ENCODE results near the gene ASPG. TPM values are rescaled to one million over a fixed set of nuclear protein-coding genes. Genes with fewer than 3 reads are reported as not detected.

The ASPG gene
- total RNA-seq, 1 donor from 2014 or later = 1.2 TPM

DNA sequence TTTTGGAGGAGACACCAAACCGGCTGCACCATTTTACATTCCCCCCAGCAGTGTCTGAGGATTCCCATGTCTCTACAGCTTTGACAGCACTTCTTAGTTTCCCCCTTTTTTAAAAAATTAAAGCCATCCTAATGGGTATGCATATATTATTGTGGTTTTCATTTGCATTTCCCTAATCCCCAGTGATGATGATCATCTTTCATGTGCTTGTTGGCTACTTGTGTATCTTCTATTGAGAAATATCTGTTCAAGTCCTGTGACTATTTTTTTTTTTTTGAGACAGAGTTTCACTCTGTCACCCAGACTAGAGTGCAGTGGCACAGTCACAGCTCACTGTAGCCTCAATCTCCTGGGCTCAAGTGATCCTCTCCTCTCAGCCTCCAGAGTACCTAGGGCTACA lies 23.2 kb upstream of the ASPG start:
- Mint-ChIP-seq H3K4me1 (ENCODE audit: unreplicated experiment) (no peaks in the 10 kb centered on the region), H3K36me3 (ENCODE audit: low read depth, unreplicated experiment) (peaks cover 4% of the 10 kb centered on the region), H3K4me3 (ENCODE audit: unreplicated experiment) (no peak overlapping the region), H3K27me3 (ENCODE audit: unreplicated experiment) (no peaks in the 10 kb centered on the region), H3K27ac (ENCODE audit: unreplicated experiment) (no peak overlapping the region), H3K9me3 (ENCODE audit: unreplicated experiment) (peaks cover 4% of the 10 kb centered on the region)
- TF ChIP-seq, protein P1, sequence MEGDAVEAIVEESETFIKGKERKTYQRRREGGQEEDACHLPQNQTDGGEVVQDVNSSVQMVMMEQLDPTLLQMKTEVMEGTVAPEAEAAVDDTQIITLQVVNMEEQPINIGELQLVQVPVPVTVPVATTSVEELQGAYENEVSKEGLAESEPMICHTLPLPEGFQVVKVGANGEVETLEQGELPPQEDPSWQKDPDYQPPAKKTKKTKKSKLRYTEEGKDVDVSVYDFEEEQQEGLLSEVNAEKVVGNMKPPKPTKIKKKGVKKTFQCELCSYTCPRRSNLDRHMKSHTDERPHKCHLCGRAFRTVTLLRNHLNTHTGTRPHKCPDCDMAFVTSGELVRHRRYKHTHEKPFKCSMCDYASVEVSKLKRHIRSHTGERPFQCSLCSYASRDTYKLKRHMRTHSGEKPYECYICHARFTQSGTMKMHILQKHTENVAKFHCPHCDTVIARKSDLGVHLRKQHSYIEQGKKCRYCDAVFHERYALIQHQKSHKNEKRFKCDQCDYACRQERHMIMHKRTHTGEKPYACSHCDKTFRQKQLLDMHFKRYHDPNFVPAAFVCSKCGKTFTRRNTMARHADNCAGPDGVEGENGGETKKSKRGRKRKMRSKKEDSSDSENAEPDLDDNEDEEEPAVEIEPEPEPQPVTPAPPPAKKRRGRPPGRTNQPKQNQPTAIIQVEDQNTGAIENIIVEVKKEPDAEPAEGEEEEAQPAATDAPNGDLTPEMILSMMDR (IDR thresholded peaks at IDR 0.05; ENCODE audit: unreplicated experiment) = no peak
- DNase-seq (ENCODE audit: low spot score) = no peak

DNA sequence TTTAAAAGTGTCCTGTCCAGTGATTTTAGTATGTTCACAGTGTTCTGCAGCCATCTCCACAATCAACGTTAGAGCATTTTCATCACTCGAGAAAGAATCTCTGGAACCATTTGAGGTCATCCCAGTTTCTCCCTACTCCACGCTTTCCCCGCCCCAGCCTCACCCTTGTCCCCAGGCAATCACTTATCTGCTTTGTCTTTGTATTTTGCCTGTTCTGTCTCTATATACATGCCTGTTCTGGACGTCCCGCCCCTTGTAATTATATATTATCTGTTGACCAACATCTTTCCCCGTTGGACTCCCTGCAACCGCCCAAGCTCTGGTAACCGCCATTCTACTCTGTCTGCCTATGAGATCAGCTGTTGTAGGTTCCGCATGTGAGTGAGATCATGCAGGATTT lies 21.5 kb upstream of the ASPG start:
- H3K27me3 Mint-ChIP-seq (ENCODE audit: unreplicated experiment) = no peaks in the 10 kb centered on the region
- TF ChIP-seq, protein P1 (IDR thresholded peaks at IDR 0.05; ENCODE audit: unreplicated experiment) = no peak
- H3K9me3 Mint-ChIP-seq (ENCODE audit: unreplicated experiment) = peaks cover 7% of the 10 kb centered on the region
- H3K36me3 Mint-ChIP-seq (ENCODE audit: low read depth, unreplicated experiment) = peaks cover 8% of the 10 kb centered on the region
- H3K4me1 Mint-ChIP-seq (ENCODE audit: unreplicated experiment) = no peaks in the 10 kb centered on the region
- DNase-seq (ENCODE audit: low spot score) = no peak
- no peak overlapping the region for H3K27ac Mint-ChIP-seq (ENCODE audit: unreplicated experiment)
- H3K4me3 Mint-ChIP-seq (ENCODE audit: unreplicated experiment) = no peak overlapping the region

DNA sequence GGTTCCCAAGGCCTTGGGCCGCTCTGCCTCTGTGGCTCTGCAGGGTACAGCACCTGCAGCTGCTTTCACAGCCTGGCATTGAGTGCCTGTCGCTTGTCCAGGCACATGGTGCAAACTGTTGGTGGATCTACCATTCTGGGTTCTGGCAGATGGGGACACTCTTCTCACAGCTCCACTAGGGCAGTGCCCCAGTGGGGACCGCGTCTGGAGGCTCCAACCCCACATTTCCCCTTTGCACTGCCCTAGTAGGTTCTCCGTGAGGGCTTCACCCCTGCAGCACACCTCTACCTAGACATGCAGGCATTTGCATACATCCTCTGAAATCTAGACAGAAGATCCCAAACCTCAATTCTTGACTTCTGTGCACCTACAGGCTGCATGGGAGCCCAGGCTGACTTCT lies 19.2 kb upstream of the ASPG start:
- Mint-ChIP-seq H3K27ac (ENCODE audit: unreplicated experiment) (no peak overlapping the region), H3K27me3 (ENCODE audit: unreplicated experiment) (no peaks in the 10 kb centered on the region), H3K4me1 (ENCODE audit: unreplicated experiment) (no peaks in the 10 kb centered on the region), H3K4me3 (ENCODE audit: unreplicated experiment) (no peak overlapping the region), H3K9me3 (ENCODE audit: unreplicated experiment) (peaks cover 7% of the 10 kb centered on the region), H3K36me3 (ENCODE audit: low read depth, unreplicated experiment) (peaks cover 8% of the 10 kb centered on the region)
- TF ChIP-seq, protein P1 (IDR thresholded peaks at IDR 0.05; ENCODE audit: unreplicated experiment) = no peak
- DNase-seq (ENCODE audit: low spot score) = no peak

DNA sequence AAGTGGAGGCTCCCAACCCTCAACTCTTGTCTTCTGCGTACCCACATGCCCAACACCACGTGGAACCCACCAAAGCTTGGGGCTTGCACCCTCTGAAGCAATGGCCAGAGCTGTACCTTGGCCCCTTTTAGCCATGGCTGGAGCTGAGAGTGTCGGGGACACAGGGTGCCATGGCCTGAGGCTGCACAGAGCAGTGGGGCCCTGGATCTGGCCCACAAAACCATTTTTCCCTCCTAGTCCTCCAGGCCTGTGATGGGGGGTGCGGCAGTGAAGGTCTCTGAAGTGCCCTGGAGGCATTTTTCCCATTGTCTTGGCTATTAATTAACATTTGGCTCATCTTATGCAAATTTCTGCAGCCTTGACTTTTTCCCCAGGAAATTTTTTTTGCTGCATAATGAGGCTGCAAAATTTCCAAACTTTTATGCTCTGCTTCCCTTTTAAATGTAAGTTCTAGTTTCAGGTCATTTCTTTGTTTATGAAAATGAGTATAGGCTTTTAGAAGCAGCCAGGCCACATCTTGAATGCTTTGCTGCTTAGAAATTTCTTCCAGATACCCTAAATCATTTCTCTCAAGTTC lies 18.7 kb upstream of the ASPG start:
- Mint-ChIP-seq H3K4me1 (ENCODE audit: unreplicated experiment) (no peaks in the 10 kb centered on the region), H3K4me3 (ENCODE audit: unreplicated experiment) (no peak overlapping the region), H3K9me3 (ENCODE audit: unreplicated experiment) (peaks cover 7% of the 10 kb centered on the region), H3K27ac (ENCODE audit: unreplicated experiment) (no peak overlapping the region), H3K27me3 (ENCODE audit: unreplicated experiment) (no peaks in the 10 kb centered on the region), H3K36me3 (ENCODE audit: low read depth, unreplicated experiment) (peaks cover 8% of the 10 kb centered on the region)
- DNase-seq (ENCODE audit: low spot score) = no peak
- TF ChIP-seq, protein P1 (IDR thresholded peaks at IDR 0.05; ENCODE audit: unreplicated experiment) = no peak

DNA sequence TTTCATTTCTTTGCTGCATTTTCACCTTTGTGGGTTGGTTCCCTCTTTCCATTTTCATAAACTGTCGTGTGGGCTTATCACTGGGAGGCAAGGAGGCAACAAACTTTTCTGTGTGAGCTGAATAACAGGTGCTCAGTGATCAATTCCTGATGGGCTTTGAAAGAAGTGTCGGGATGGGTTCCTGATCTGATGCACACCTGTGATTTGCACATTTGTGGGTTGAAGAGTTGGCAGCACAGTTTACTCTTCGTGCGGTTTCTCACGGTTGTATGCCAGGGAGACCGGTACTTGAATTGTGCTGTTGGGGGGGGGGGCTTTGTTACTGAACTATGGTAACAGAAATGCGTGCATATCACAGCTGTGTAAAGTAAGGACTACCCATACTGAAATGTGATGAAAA lies 16.0 kb upstream of the ASPG start:
- Mint-ChIP-seq H3K27ac (ENCODE audit: unreplicated experiment) (peak overlapping the region; percentile 32), H3K27me3 (ENCODE audit: unreplicated experiment) (peaks cover 1% of the 10 kb centered on the region), H3K4me3 (ENCODE audit: unreplicated experiment) (no peak overlapping the region), H3K9me3 (ENCODE audit: unreplicated experiment) (peaks cover 7% of the 10 kb centered on the region), H3K36me3 (ENCODE audit: low read depth, unreplicated experiment) (peaks cover 12% of the 10 kb centered on the region), H3K4me1 (ENCODE audit: unreplicated experiment) (no peaks in the 10 kb centered on the region)
- TF ChIP-seq, protein P1 (IDR thresholded peaks at IDR 0.05; ENCODE audit: unreplicated experiment) = no peak
- DNase-seq (ENCODE audit: low spot score) = no peak

Data from endothelial cell (in vitro differentiated cells).